Gastrocnemius medialis (tissue), 4 donors: ENCODE data around the gene ACP2.

Source experiments
- CTCF ChIP-seq, 5 experiments: fragments of 450-650 bp in 3 of 5; fragments of 200-600 bp in 2 of 5; sonication (generic) in 2 of 5; IDR thresholded peaks in 4 of 5; conservative IDR thresholded peaks in 1 of 5; 1 replicate in 4 of 5; 2 replicates in 1 of 5; pipeline ENCODE4 v1.5.1; 2016 to 2019; ENCODE audit warnings: antibody characterized with exemption in 5 of 5, mild to moderate bottlenecking in 3 of 5, moderate library complexity in 3 of 5
- POLR2A ChIP-seq, 2 donors: fragments of 450-650 bp; IDR thresholded peaks; one replicate each; pipeline ENCODE4 v1.6.1; 2017; ENCODE audit warnings: antibody characterized with exemption in 2 of 2, mild to moderate bottlenecking in 2 of 2, moderate library complexity in 2 of 2

DNA sequence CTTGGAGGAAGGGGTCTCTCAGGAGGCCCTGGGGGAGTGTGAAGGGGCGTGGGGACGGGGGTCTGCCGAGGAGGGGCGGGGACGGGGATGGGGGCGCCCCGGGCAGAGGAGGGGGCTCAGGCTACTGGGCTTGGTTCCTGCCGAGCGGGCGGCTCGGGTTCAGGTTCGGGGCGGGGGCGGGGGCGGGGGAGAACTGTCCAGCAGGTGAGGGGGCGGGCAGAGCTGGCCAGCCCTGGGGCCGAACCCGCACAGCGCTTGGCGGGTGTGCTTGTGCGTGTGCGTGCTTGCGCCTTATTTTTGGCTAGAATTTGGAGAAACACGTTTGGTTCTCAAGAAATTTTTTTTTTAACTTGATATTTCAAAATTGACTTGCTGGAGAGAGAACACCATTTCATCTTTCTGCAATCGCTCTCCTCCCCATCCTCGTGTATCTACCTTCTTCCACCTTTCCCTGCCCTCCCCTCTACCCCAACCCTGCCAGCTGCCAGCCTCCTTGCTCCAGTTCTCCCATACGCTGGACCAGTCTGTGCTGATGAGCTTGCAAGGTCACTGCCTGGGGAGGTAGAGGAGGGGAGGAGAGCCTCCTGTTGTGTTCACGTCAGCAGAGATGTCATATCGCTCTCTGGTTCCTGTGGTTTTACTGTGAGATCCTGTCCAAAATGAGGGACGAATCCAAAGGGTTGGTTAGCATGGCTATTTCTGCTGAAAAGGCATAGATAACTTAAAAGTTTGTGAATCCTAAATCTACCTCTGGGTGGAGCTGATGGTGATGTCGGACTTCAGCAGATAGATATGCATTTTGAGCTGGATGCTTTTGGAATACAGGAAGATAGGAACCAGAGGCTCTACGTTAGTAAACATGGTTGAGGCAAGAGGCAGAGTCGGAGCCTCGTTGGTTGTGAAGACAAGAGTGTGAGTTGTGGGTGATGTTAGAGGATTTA lies 22.0 kb upstream of the ACP2 start:
- no peak for TF ChIP-seq POLR2A (IDR thresholded peaks at IDR 0.05)
- no peak for TF ChIP-seq CTCF (IDR thresholded peaks at IDR 0.05 in 4 of 5, conservative IDR thresholded peaks at IDR 0.05 in 1 of 5)
